Activated naive CD4-positive, alpha-beta T cell treated with anti-CD3 and anti-CD28 coated beads, Interleukin-2, amount 10 ng/mL, durations not matched to agents 7 days and 5 days (primary cell): Measurements from ENCODE around the gene TMEM52B.

Experiments
- CTCF ChIA-PET: fragments of 350-600 bp; sonication (Branson Sonifier 250); formaldehyde crosslinking; loops from one replicate; lab custom pipeline; 2021; ENCODE audit warnings: antibody characterized with exemption; lab: Charles Lee
- DNase-seq: peaks from one replicate; pipeline ENCODE4 v3.0.0-alpha.2; 2020
- H3K27ac Mint-ChIP-seq: one replicate; pipeline ENCODE4 v1.8.0; 2021; ENCODE audit warnings: mild to moderate bottlenecking, moderate library complexity, mixed read lengths
- H3K27me3 Mint-ChIP-seq: one replicate; pipeline ENCODE4 v1.8.0; 2021; ENCODE audit warnings: mild to moderate bottlenecking, mixed read lengths
- H3K36me3 Mint-ChIP-seq: one replicate; pipeline ENCODE4 v1.8.0; 2021; ENCODE audit warnings: mixed read lengths
- H3K4me1 Mint-ChIP-seq: one replicate; pipeline ENCODE4 v1.8.0; 2021; ENCODE audit warnings: mixed read lengths
- H3K4me3 Mint-ChIP-seq: one replicate; pipeline ENCODE4 v1.8.0; 2021; ENCODE audit warnings: mild to moderate bottlenecking, moderate library complexity, mixed read lengths
- H3K9me3 Mint-ChIP-seq: one replicate; pipeline ENCODE4 v1.8.0; 2021; ENCODE audit warnings: mixed read lengths

The TMEM52B gene

DNA sequence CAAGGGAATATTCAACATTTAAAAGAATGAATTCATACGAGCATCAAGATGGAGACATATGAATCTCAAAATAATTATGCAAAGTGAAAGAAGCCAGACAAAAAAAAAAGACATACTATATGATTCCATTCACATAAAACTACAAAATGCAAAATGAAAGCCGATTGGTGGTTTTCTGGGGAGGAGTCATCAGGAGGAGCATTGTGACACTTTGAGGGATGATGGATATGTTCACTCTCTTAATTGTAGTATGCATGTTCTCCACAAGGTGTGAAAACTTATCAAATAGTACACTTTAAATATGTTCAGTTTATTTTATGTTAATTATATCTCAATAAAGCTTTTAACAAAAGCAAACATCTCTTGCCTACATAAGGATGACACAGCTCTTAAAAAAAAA lies 20.4 kb upstream of the TMEM52B start:
- Mint-ChIP-seq H3K36me3 (no peaks in the 10 kb centered on the region), H3K27me3 (peaks cover 60% of the 10 kb centered on the region), H3K27ac (no peak overlapping the region), H3K4me3 (no peak overlapping the region), H3K9me3 (no peaks in the 10 kb centered on the region), H3K4me1 (peaks cover 7% of the 10 kb centered on the region)
- CTCF ChIA-PET, result interaction anchor here (0.7 kb wide), 1 partner anchor 183 kb away, joined by 4 read pairs; no protein-coding TSS in a partner anchor
- DNase-seq, result no peak

DNA sequence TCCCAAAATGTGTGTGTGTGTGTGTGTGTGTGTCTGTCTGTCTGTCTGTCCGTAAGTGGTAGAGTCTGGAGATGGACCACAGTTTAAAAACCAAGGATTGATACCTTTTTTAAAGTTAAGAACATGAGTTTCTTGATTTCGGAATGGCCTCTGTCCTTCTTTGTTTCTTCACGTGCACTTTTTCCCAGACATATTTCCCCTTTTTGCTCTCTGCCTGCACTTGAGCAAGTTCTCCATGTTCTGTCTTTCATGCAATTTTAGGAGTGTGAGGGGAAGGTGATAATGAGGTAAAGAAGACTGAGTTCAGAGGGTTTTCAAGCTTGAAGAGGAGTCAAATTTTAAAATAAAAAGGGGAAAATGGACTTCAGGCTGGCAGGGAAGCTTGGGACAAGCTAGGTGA lies 19.6 kb upstream of the TMEM52B start:
- Mint-ChIP-seq H3K27me3 (peaks cover 55% of the 10 kb centered on the region), H3K4me1 (no peaks in the 10 kb centered on the region), H3K9me3 (no peaks in the 10 kb centered on the region), H3K36me3 (no peaks in the 10 kb centered on the region), H3K27ac (no peak overlapping the region), H3K4me3 (no peak overlapping the region)
- no peak for DNase-seq
- CTCF ChIA-PET, result interaction anchor here (1.2 to 1.3 kb wide), 3 partner anchors 11 to 125 kb away, joined by 4 to 5 read pairs (median 4); no protein-coding TSS in a partner anchor

DNA sequence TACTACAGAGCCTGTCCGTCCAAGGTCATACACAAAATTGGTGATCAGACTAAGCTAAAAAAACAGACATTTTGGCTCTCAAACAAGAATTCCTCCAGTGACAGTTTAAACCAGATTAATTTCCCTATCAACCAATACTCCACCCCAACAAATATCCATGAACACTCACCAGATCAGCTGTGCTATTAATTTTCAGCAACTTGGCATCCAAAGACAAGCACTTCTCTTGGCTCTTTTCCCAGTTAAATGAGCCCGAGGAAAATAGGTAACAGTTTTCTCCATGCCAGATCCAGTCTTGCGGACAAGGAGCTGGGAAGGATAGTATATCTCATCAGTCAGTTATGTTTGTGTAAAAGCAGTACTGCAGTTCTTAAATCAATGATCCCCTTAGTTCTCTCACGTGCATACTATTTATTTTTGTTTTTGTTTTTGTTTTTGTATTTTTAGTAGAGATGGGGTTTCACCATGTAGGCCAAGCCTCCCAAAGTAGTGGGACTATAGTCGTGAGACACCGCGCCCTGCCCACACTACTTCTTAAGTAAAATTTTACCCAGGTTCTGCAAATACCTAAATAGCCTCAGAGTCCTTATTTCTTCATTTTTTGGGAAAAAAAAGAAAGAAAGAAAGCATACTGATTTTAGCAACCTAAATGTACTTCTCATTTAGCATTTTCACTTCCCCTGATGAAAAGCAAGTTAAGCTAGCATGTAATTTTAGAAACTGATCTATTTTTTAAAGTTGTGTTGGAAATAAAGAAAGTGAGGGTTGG lies 18.0 kb upstream of the TMEM52B start:
- Mint-ChIP-seq H3K36me3 (no peaks in the 10 kb centered on the region), H3K4me1 (no peaks in the 10 kb centered on the region), H3K27me3 (peaks cover 48% of the 10 kb centered on the region), H3K9me3 (no peaks in the 10 kb centered on the region), H3K4me3 (no peak overlapping the region), H3K27ac (no peak overlapping the region)
- no peak for DNase-seq
- CTCF ChIA-PET, result interaction anchor here (1.2 to 2.7 kb wide), 3 partner anchors 8 to 13 kb away, joined by 4 to 8 read pairs (median 4); no protein-coding TSS in a partner anchor

DNA sequence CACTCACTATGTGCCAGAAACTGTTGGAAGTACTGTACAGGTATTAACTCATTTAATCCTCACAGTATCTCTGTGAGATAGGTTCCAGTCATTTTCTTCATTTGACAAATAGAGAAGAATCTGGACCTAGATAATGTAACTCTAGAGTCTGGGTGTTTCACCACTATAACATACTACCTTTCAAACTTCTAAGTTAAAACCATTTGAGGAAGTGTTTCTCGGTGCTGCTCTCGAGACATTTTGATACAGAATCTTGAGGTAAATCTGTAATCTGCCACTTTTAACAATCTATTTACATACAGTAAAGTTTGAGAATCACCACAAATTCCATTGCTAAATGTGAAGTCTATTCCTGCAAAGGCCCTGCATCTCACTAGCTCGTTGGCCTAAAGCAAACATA lies 15.7 kb upstream of the TMEM52B start:
- Mint-ChIP-seq H3K36me3 (no peaks in the 10 kb centered on the region), H3K4me1 (no peaks in the 10 kb centered on the region), H3K4me3 (no peak overlapping the region), H3K9me3 (no peaks in the 10 kb centered on the region), H3K27ac (no peak overlapping the region), H3K27me3 (peaks cover 58% of the 10 kb centered on the region)
- no peak for DNase-seq
- CTCF ChIA-PET, result no interaction called here

GRCh38 chr12:10165421-10165820 lies 13.4 kb upstream of the TMEM52B start:
- no peaks in the 10 kb centered on the region for H3K9me3 Mint-ChIP-seq
- H3K4me3 Mint-ChIP-seq, result no peak overlapping the region

GRCh38 chr12:10167599-10167998 lies 11.2 kb upstream of the TMEM52B start:
- Mint-ChIP-seq H3K9me3 (no peaks in the 10 kb centered on the region), H3K27me3 (peaks cover 45% of the 10 kb centered on the region), H3K4me3 (no peak overlapping the region), H3K4me1 (no peaks in the 10 kb centered on the region), H3K27ac (no peak overlapping the region), H3K36me3 (no peaks in the 10 kb centered on the region)
- no peak for DNase-seq
- CTCF ChIA-PET, result interaction anchor here (0.9 to 1.1 kb wide), 2 partner anchors 14 to 21 kb away, joined by 4 read pairs; no protein-coding TSS in a partner anchor

More at GRCh38 chr12:10165421-10165820, 13.4 kb upstream of the TMEM52B start:
- H3K27ac Mint-ChIP-seq, result no peak overlapping the region
- CTCF ChIA-PET, result no interaction called here
- H3K27me3 Mint-ChIP-seq, result peaks cover 49% of the 10 kb centered on the region
- H3K4me1 Mint-ChIP-seq, result no peaks in the 10 kb centered on the region
- no peaks in the 10 kb centered on the region for H3K36me3 Mint-ChIP-seq
- no peak for DNase-seq

DNA sequence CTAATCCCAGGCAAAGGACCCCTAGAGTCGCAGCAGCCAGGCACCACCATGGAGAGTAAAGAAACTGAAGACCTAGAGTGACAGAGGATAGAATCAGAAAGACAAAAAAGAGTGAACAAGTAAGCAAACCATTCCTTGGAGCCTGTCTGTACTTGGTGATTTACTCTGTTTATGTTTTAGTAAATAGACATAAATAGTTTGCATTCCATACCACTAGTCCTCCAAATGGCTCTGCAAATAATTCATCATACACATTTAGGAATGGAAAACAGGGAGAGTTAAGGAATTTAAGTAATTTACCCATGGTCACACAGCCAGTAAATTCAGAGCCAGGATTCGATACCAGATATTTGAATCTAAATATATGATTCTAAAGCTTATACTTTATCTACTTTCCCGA lies 9.7 kb upstream of the TMEM52B start:
- Mint-ChIP-seq H3K4me1 (no peaks in the 10 kb centered on the region), H3K4me3 (no peak overlapping the region), H3K27me3 (peaks cover 39% of the 10 kb centered on the region), H3K36me3 (no peaks in the 10 kb centered on the region), H3K27ac (no peak overlapping the region), H3K9me3 (no peaks in the 10 kb centered on the region)
- CTCF ChIA-PET, result interaction anchor here (0.9 to 1.4 kb wide), 2 partner anchors 16 to 21 kb away, joined by 3 to 4 read pairs; no protein-coding TSS in a partner anchor
- DNase-seq, result no peak

GRCh38 chr12:10170216-10170615 lies 8.6 kb upstream of the TMEM52B start:
- Mint-ChIP-seq H3K36me3 (no peaks in the 10 kb centered on the region), H3K4me1 (no peaks in the 10 kb centered on the region), H3K4me3 (no peak overlapping the region), H3K9me3 (no peaks in the 10 kb centered on the region), H3K27ac (no peak overlapping the region), H3K27me3 (peaks cover 40% of the 10 kb centered on the region)
- CTCF ChIA-PET, result interaction anchor here (0.7 to 1.4 kb wide), 4 partner anchors 9 to 33 kb away, joined by 3 to 4 read pairs (median 4); no protein-coding TSS in a partner anchor
- DNase-seq, result no peak

GRCh38 chr12:10171973-10172728 lies 6.7 kb upstream of the TMEM52B start, which contains the start of gene OLR1:
TSS of gene OLR1 (minus strand) at chr12:10172132. CDS start at chr12:10172077, 55 bp downstream.
- Mint-ChIP-seq H3K27me3 (peaks cover 27% of the 10 kb centered on the region), H3K27ac (no peak within 1 kb of the TSS), H3K4me3 (no peak within 1 kb of the TSS), H3K36me3 (no peaks in the 10 kb centered on the region), H3K9me3 (no peaks in the 10 kb centered on the region), H3K4me1 (no peaks in the 10 kb centered on the region)
- CTCF ChIA-PET, result interaction anchor here (2.0 kb wide), 1 partner anchor 19 kb away, joined by 8 read pairs; no protein-coding TSS in a partner anchor
- DNase-seq, result no peak

- Mint-ChIP-seq H3K4me1 (no peaks in the 10 kb centered on the region), H3K9me3 (no peaks in the 10 kb centered on the region), H3K36me3 (no peaks in the 10 kb centered on the region), H3K27me3 (peaks cover 14% of the 10 kb centered on the region), H3K4me3 (no peak overlapping the region), H3K27ac (no peak overlapping the region)
- CTCF ChIA-PET, result no interaction called here
- no peak for DNase-seq
Measured at GRCh38 chr12:10174986-10175614, 3.7 kb upstream of the TMEM52B start.

GRCh38 chr12:10175846-10176636 lies 2.8 kb upstream of the TMEM52B start:
- H3K4me1 Mint-ChIP-seq, result no peaks in the 10 kb centered on the region
- CTCF ChIA-PET, result interaction anchor here (0.9 kb wide), 1 partner anchor 16 kb away, joined by 3 read pairs; no protein-coding TSS in a partner anchor

DNA sequence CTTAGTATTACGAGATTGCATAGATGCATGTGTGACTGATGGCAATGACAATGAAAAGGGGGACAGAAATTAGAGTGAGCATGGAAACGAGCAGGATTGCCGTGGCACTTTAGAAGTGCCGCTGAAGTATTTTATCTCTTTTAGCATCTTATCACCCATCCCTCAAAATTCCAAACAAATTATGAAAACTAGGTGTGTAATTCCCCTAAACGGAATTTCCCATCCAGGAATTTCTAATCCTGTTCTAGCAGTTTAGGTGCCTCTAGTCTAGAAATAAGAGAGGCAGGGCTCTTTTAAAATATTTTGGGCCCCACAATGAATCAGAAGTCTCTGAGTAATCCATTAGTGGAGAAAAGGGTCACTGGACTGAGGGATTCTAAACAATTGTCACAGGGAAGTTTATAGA lies 947 bp downstream of the TMEM52B start:
- no peak overlapping the region for H3K27ac Mint-ChIP-seq
- no peaks in the 10 kb centered on the region for H3K9me3 Mint-ChIP-seq
- CTCF ChIA-PET, result interaction anchor here (0.6 kb wide), 1 partner anchor 10 kb away, joined by 3 read pairs; no protein-coding TSS in a partner anchor

More at GRCh38 chr12:10175846-10176636, 2.8 kb upstream of the TMEM52B start:
- H3K9me3 Mint-ChIP-seq, result no peaks in the 10 kb centered on the region
- DNase-seq, result no peak
- no peaks in the 10 kb centered on the region for H3K36me3 Mint-ChIP-seq
- no peak overlapping the region for H3K4me3 Mint-ChIP-seq
- no peak overlapping the region for H3K27ac Mint-ChIP-seq
- peaks cover 13% of the 10 kb centered on the region for H3K27me3 Mint-ChIP-seq

More for the DNA sequence above, 947 bp downstream of the TMEM52B start:
- H3K36me3 Mint-ChIP-seq, result no peaks in the 10 kb centered on the region
- no peak for DNase-seq
- H3K27me3 Mint-ChIP-seq, result peaks cover 18% of the 10 kb centered on the region
- no peaks in the 10 kb centered on the region for H3K4me1 Mint-ChIP-seq
- H3K4me3 Mint-ChIP-seq, result no peak overlapping the region
